Inflammatory macrophage treated with lipopolysaccharide for 4 hours (primary cell): ENCODE data around the gene DBN1.

Experiments used
- DNase-seq: peaks from one replicate; pipeline ENCODE4 v3.0.0-alpha.2; 2020

DBN1 gene

GRCh38 chr5:177473443-177474001 is at the start of gene DBN1:
Gene DBN1 (minus strand): TSS chr5:177473634. CDS start chr5:177473521, 113 bp downstream.
- DNase-seq: no peak

- peak; percentile 5 for DNase-seq
Observed at GRCh38 chr5:177520916-177521513, 47.6 kb upstream of the DBN1 start.

GRCh38 chr5:177520271-177520670 is 46.8 kb upstream of the DBN1 start:
- no peak for DNase-seq

- DNase-seq: no peak
Observed at GRCh38 chr5:177519463-177520235, 46.2 kb upstream of the DBN1 start.

GRCh38 chr5:177516601-177517568 is 43.5 kb upstream of the DBN1 start, which contains the start of gene DDX41:
Gene DDX41 (minus strand): TSS chr5:177516961. CDS start chr5:177516945, 16 bp downstream.
- DNase-seq: peak; percentile 98

GRCh38 chr5:177515580-177515979 is 42.1 kb upstream of the DBN1 start:
- no peak for DNase-seq

GRCh38 chr5:177514541-177514940 is 41.1 kb upstream of the DBN1 start:
- DNase-seq: no peak

GRCh38 chr5:177513500-177513899 is 40.1 kb upstream of the DBN1 start:
- DNase-seq: no peak

- DNase-seq: no peak
Observed at GRCh38 chr5:177512736-177513380, 39.4 kb upstream of the DBN1 start.

- no peak for DNase-seq
Observed at GRCh38 chr5:177511796-177512675, 38.6 kb upstream of the DBN1 start.

- peak; percentile 20 for DNase-seq
Observed at GRCh38 chr5:177511181-177511580, 37.7 kb upstream of the DBN1 start.

- DNase-seq: peak; percentile 99
Observed at GRCh38 chr5:177510567-177511053, 37.2 kb upstream of the DBN1 start.

- DNase-seq: peak; percentile 36
Observed at GRCh38 chr5:177509991-177510566, 36.6 kb upstream of the DBN1 start.

- DNase-seq: peak; percentile 77
Observed at GRCh38 chr5:177509381-177509951, 36.0 kb upstream of the DBN1 start, which contains the start of gene DOK3. Gene DOK3 (minus strand): TSS chr5:177509826. CDS start chr5:177509540, 286 bp downstream.

- DNase-seq: peak; percentile 45
Observed at GRCh38 chr5:177508837-177509236, 35.4 kb upstream of the DBN1 start.

GRCh38 chr5:177508221-177508611 is 34.8 kb upstream of the DBN1 start:
- peak; percentile 20 for DNase-seq

GRCh38 chr5:177507596-177508220 is 34.3 kb upstream of the DBN1 start:
- DNase-seq: peak; percentile 51

- DNase-seq: peak; percentile 54
Observed at GRCh38 chr5:177507165-177507564, 33.7 kb upstream of the DBN1 start.

- DNase-seq: no peak
Observed at GRCh38 chr5:177505075-177505474, 31.6 kb upstream of the DBN1 start.
